Bronchial epithelial cell (primary cell): ENCODE measurements around the gene TRIM46. TPM values are rescaled to one million over a fixed set of nuclear protein-coding genes. Genes with fewer than 3 reads are reported as not detected.

Experiments
- DNase-seq: peaks from one replicate; pipeline ENCODE4 v3.0.0-alpha.2; 2010; ENCODE audit warnings: low read depth
- FAIRE-seq: peaks from 2 replicates; lab custom pipeline; 2011; peaks lifted over from hg19 to GRCh38; lab: Jason Lieb, UNC
- H3K27me3 ChIP-seq: 2 replicates; pipeline ENCODE4 v1.5.1; 2011; ENCODE audit warnings: low read length; ENCODE audit not compliant: control insufficient read depth, insufficient read depth
- H3K36me3 ChIP-seq: 2 replicates; pipeline ENCODE4 v1.5.1; 2011; ENCODE audit warnings: low read length; ENCODE audit not compliant: control insufficient read depth, insufficient read depth
- H3K4me3 ChIP-seq: 2 replicates; pipeline ENCODE4 v1.5.1; 2011; ENCODE audit warnings: mild to moderate bottlenecking, low read depth, low read length, control low read depth
- CTCF ChIP-seq: IDR thresholded peaks from 2 replicates; pipeline ENCODE4 v1.5.1; 2011; ENCODE audit warnings: mild to moderate bottlenecking, moderate library complexity, low read length, control low read depth, inconsistent platforms; ENCODE audit not compliant: insufficient read depth, severe bottlenecking
- total RNA-seq: library from RNA; depleted of rRNA; stranded (reverse); fragments of >200 nt; gene quantifications from 2 replicates; pipeline ENCODE4 v1.2.1, GENCODE V29; 2014

Gene TRIM46
- total RNA-seq, 1 donor from 2014 or later: 0.26 TPM

GRCh38 chr1:155178441-155179111 lies 4.9 kb downstream of the TRIM46 start:
- DNase-seq: no peak
- TF ChIP-seq CTCF: no peak

GRCh38 chr1:155179112-155180031 lies 5.7 kb downstream of the TRIM46 start:
- no peak for FAIRE-seq
- TF ChIP-seq CTCF: no peak
- no peak overlapping the region for H3K4me3 ChIP-seq
- no peaks in the 10 kb centered on the region for H3K27me3 ChIP-seq
- DNase-seq: no peak
- H3K36me3 ChIP-seq: no peaks in the 10 kb centered on the region

More at GRCh38 chr1:155178441-155179111, 4.9 kb downstream of the TRIM46 start:
- H3K27me3 ChIP-seq: no peaks in the 10 kb centered on the region
- FAIRE-seq: no peak
- no peaks in the 10 kb centered on the region for H3K36me3 ChIP-seq
- H3K4me3 ChIP-seq: no peak overlapping the region

- no peak for FAIRE-seq
- H3K27me3 ChIP-seq: no peaks in the 10 kb centered on the region
- H3K36me3 ChIP-seq: no peaks in the 10 kb centered on the region
- H3K4me3 ChIP-seq: no peak overlapping the region
- DNase-seq: no peak
- no peak for TF ChIP-seq CTCF
These were observed 7.9 kb downstream of the TRIM46 start for GRCh38 chr1:155181371-155182051.

GRCh38 chr1:155182052-155182550 lies 8.5 kb downstream of the TRIM46 start:
- no peak for TF ChIP-seq CTCF
- Histone ChIP-seq H3K27me3 (no peaks in the 10 kb centered on the region), H3K36me3 (no peaks in the 10 kb centered on the region), H3K4me3 (no peak overlapping the region)
- FAIRE-seq: peak; percentile 40
- DNase-seq: no peak

- TF ChIP-seq CTCF: no peak
- H3K27me3 ChIP-seq: no peaks in the 10 kb centered on the region
- DNase-seq (no peak), FAIRE-seq (no peak)
- no peaks in the 10 kb centered on the region for H3K36me3 ChIP-seq
- no peak overlapping the region for H3K4me3 ChIP-seq
These were observed 10.1 kb downstream of the TRIM46 start for GRCh38 chr1:155183775-155184221.
